Daoy (cell line): ENCODE measurements around the gene MARVELD3. TPM values are rescaled to one million over a fixed set of nuclear protein-coding genes. Genes with fewer than 3 reads are reported as not detected.
"Not testable (repeated sequence)": the region's sequence is repeated elsewhere in the genome, so short reads cannot be mapped to it uniquely, and the experiment has no call there.

Experiments
- DNase-seq: peaks from one replicate; pipeline ENCODE4 v3.0.0-alpha.2; 2015; ENCODE audit warnings: low read depth
- total RNA-seq: library from RNA; depleted of rRNA; stranded (reverse); fragments of >200 nt; shearing (Covaris generic); gene quantifications from 2 replicates; pipeline ENCODE4 v1.2.3, GENCODE V29; 2014; rRNA removed

The MARVELD3 gene
- total RNA-seq, 1 experiment from 2014 or later: 0.11 TPM

DNA sequence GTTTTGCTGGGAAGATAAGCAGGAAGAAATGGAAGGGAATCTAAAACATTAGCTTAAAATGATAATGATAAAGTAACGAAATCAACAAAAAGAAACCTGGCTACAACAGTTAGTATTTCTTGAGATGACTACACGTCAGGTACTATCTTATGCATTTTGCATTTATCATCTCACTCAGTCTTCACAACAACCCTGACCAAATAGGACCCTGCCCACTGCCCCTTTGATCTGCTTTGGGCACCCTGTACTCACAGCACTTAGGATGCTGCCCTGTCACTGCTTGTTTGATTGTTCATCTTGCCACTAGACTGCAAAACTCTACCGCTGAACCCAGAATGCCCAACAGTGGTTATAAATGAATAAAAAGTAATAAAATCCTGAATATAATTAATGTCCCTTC, 45.2 kb downstream of the MARVELD3 start:
- DNase-seq: no peak

DNA sequence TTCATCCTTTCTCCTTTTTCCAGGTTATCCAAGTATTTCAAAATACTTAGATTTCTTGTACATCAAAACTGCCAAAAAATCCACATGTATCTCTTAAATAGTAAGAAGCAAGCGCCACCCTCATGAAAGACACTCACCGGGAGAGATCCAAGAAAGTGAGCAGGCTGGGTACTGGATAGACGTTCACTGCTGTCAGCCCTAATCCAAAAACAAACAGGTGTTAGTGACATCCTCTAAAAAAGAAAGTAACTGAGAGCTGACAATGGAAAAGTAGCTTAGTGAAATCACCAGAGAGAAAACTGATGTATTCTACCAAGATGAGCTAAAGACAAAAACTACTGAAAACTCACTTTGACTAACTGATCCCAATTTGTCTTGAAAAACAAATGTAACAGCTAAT, 46.1 kb downstream of the MARVELD3 start:
- DNase-seq: no peak

DNA sequence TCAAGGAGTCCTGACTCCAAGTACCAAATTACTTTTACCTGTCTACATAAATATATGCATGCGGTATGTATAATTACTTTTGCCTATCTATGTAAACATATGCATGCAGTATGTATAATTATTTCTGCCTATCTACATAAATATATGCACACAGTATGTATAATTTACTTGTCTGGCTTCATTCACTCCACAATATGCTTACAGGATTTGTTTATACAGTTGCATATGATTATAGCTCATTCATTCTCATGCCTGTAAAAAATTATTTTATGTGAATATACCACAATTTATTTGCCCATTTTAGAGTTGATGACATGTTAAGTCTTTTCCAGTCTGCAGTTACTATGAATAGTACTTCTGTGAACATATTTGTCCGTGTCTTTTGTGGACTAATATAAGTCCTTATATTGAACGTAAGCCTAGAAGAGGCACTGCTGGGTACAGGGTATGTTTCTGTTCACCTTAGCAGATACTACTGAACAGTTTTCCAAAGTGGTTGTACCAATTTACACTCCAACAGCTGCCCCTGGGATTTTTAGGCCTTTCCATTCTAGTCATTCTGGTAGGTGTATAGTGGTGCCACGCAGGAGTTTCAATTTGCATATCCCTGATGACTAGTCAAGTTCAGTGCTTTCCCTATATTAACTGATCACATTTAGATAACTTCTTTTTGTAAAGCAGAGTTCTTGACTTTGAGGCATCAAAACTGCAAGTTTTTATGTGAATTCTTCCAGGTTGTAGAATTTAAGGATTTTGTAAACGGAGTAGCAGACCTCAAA, 47.0 kb downstream of the MARVELD3 start:
- no peak for DNase-seq

DNA sequence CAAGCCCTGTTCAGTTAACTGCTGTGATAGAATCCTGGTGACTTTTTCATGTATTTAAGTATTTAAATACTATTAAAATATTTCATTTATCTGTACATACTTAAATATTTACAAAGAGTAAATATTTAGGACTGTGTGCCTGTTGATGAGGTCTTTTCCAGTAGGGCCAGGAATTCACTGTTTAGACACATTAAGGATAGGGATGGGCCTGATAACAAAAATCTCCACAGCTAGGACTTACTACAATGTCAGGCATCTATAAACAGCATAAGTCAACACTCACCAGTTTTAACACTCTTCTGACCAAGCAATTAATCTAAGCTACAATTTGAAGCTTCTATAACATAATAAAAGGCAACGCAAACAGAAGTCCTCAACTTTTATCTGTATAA, 47.6 kb downstream of the MARVELD3 start:
- no peak for DNase-seq

DNA sequence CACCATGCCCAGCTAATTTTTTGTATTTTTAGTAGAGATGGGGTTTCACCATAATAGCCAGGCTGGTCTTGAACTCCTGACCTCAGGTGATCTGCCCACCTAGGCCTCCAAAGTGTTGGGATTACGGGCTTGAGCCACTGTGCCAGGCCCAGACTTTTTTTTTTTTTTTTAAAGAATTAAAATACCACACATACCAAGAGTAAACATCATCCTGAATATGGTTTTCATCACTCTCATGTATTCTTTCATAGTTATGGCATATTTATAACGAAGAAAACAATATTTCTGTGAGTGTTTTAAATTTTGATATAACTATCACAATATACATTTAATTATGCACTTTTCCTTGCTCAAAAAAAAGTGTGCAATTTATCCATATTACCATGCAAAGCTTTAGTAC, 48.2 kb downstream of the MARVELD3 start:
- DNase-seq: no peak

DNA sequence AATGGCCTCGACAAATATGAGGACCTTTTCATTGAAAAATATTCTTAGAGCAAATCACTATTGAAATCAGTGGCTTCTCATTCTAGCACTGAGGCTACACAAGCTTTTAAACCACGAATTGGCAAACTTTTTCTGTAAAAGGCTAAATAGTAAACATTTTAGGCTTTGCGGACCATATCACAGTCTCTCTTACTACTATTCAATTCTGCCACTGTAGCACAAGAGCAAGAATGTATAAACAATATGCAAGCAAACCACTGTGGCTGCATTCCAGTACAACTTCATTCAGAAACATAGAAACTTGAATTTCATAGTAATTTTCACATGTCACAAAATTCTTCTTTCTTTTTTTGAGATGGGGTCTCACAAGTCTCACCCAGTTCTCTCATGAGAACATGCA, 49.4 kb downstream of the MARVELD3 start:
- DNase-seq: no peak

DNA sequence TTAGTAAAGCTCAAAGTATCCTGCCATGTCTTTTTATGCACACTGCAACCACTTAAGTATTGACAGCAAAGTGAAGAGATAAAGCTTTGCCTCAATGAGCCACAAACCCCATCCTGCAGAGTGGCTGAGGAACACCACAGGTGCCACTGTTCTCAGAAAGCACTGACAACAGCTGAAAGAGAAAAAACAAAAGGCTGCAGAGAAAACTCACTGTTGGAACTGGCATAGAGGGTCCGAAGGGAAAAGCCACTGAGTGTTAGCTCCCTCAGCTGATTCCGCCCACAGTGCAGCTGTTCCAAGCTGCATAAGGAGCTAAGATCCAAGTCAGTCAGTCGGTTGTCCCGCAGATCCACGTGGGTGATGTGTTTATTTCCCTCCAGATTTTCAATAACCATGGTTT, 50.3 kb downstream of the MARVELD3 start:
- no peak for DNase-seq

DNA sequence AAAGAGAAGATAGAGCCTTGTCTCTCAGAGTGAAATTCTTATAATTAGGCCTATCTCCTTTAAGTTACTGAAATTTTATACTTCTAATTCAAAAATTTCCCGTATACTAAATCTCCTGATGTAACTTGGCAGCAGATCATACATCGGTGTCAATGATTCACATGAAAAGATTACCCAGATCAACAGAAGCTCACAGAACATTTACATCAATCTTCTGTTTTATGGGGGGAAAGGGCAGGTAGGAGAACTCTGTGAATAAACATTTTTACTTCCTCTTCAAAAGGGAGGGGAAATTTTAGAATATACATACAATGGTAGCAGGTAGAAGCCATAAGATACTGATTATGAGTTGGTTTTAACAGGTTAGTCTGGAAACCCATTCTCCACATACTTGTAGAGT, 55.4 kb downstream of the MARVELD3 start:
- no peak for DNase-seq

DNA sequence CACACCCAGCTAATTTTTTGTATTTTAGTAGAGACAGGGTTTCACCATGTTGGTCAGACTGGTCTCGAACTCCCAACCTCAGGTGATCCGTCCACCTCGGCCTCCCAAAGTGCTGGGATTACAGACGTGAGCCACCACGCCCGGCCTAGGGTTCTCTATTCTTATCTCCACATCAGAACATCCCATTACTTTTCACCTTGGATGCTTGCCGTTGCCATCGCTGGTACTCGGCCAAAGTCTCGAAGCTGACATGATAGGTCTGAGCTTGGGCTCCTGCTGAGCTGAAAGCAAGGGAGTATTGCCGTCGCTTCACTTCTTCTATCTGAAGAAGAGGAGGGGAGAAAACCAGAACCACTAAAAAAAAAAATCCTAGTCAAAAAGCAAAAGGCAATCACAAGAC, 58.3 kb downstream of the MARVELD3 start:
- DNase-seq: not testable (repeated sequence)

Other genes with a start within 250 kb of the MARVELD3 start
- gene TLE7, start 184.1 kb upstream of the MARVELD3 start, total RNA-seq: not detected in 2 replicates
- gene ZNF23, start 163.9 kb upstream of the MARVELD3 start, total RNA-seq: 9.6 and 11.5 TPM in 2 replicates
- gene ZNF19, start 136.9 kb upstream of the MARVELD3 start, total RNA-seq: 1.6 and 2.1 TPM in 2 replicates
- 0.06 and 0.30 TPM in 2 replicates for gene CHST4, start 99.8 kb upstream of the MARVELD3 start, total RNA-seq
- gene TAT, start 49.1 kb upstream of the MARVELD3 start, total RNA-seq: not detected in 2 replicates
- gene PHLPP2, start 98.5 kb downstream of the MARVELD3 start, total RNA-seq: 1.7 and 2.3 TPM in 2 replicates
- 32.0 and 41.9 TPM in 2 replicates for gene AP1G1, start 182.7 kb downstream of the MARVELD3 start, total RNA-seq
- 5.9 and 13.0 TPM in 2 replicates for gene ATXN1L, start 219.8 kb downstream of the MARVELD3 start, total RNA-seq